GM12878 (cell line): ENCODE data around the gene USP11.

ENCODE experiments used
- ATF7 ChIP-seq: fragments of 450-650 bp; IDR thresholded peaks from 2 replicates; pipeline ENCODE4 v1.6.1; 2016; ENCODE audit warnings: low read depth, mild to moderate bottlenecking
- CBFB ChIP-seq: IDR thresholded peaks from 2 replicates; pipeline ENCODE4 v1.6.1; 2016; ENCODE audit warnings: antibody characterized with exemption, low read depth
- CREB1 ChIP-seq: IDR thresholded peaks from 2 replicates; pipeline ENCODE4 v1.6.1; 2012; ENCODE audit warnings: low read depth, mild to moderate bottlenecking, inconsistent platforms
- EP300 ChIP-seq, 2 experiments: fragments of 150-350 bp in 1 of 2; IDR thresholded peaks; 2 replicates each; pipeline ENCODE4 v1.6.1; 2011 to 2012; ENCODE audit warnings: low read depth in 2 of 2, low read length in 2 of 2, borderline replicate concordance in 1 of 2, improper control_type of control experiment in 1 of 2, inconsistent platforms in 1 of 2; ENCODE audit not compliant: control insufficient read depth in 1 of 2
- FOXM1 ChIP-seq: IDR thresholded peaks from 2 replicates; pipeline ENCODE4 v1.6.1; 2012; ENCODE audit warnings: low read depth, mild to moderate bottlenecking, inconsistent platforms, low read length, moderate library complexity
- NFYB ChIP-seq: IDR thresholded peaks from 2 replicates; pipeline ENCODE4 v1.6.1; 2011; ENCODE audit warnings: low read depth, mild to moderate bottlenecking, low read length, improper control_type of control experiment, moderate library complexity; ENCODE audit not compliant: insufficient read depth
- POLR2A ChIP-seq: IDR thresholded peaks from 2 replicates; pipeline ENCODE4 v1.6.1; 2011; ENCODE audit warnings: low read depth, mild to moderate bottlenecking, low read length
- ZNF217 ChIP-seq: fragments of 450-650 bp; IDR thresholded peaks from 2 replicates; pipeline ENCODE4 v1.6.1; 2017; ENCODE audit warnings: antibody characterized with exemption, mild to moderate bottlenecking
- ZNF274 ChIP-seq: IDR thresholded peaks from one replicate; pipeline ENCODE4 v1.8.0; 2011; ENCODE audit not compliant: insufficient read length, insufficient read depth
- TF ChIP-seq, protein P1 (sequence below), 3 experiments: IDR thresholded peaks in 2 of 3; conservative IDR thresholded peaks in 1 of 3; 2 replicates each; pipeline ENCODE4 v1.5.1; 2011; ENCODE audit warnings: low read depth in 3 of 3, low read length in 3 of 3, mild to moderate bottlenecking in 3 of 3, control low read depth in 2 of 3, moderate library complexity in 2 of 3, inconsistent platforms in 1 of 3, mixed read lengths in 1 of 3; ENCODE audit not compliant: control insufficient read depth in 2 of 3, insufficient read depth in 1 of 3; ENCODE audit errors: extremely low read depth in 1 of 3
- TF ChIP-seq, protein P2 (sequence below): fragments of 450-650 bp; IDR thresholded peaks from 2 replicates; pipeline ENCODE4 v1.6.1; 2017; ENCODE audit warnings: low read depth, mild to moderate bottlenecking, moderate library complexity

DNA sequence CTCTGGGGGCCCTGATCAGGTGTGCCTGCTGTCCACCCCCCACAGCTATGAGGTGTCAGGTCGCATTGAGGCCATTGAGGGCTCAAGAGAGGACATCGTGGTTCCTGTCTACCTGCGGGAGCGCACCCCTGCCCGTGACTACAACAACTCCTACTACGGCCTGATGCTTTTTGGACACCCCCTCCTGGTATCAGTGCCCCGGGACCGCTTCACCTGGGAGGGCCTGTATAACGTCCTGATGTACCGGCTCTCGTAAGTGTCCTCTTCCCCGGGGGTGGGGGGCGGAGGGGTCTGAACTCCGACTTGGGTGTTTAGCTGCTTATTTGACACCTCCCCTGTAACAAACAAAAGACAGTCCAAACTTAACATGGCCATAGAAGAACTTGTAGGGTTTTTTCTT, 10.5 kb downstream of the USP11 start:
- TF ChIP-seq NFYB, result no peak
- TF ChIP-seq ZNF217, result no peak
- no peak for TF ChIP-seq POLR2A
- TF ChIP-seq ZNF274, result no peak
- no peak for TF ChIP-seq ATF7
- no peak for TF ChIP-seq FOXM1
- TF ChIP-seq, protein P1, sequence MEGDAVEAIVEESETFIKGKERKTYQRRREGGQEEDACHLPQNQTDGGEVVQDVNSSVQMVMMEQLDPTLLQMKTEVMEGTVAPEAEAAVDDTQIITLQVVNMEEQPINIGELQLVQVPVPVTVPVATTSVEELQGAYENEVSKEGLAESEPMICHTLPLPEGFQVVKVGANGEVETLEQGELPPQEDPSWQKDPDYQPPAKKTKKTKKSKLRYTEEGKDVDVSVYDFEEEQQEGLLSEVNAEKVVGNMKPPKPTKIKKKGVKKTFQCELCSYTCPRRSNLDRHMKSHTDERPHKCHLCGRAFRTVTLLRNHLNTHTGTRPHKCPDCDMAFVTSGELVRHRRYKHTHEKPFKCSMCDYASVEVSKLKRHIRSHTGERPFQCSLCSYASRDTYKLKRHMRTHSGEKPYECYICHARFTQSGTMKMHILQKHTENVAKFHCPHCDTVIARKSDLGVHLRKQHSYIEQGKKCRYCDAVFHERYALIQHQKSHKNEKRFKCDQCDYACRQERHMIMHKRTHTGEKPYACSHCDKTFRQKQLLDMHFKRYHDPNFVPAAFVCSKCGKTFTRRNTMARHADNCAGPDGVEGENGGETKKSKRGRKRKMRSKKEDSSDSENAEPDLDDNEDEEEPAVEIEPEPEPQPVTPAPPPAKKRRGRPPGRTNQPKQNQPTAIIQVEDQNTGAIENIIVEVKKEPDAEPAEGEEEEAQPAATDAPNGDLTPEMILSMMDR (IDR thresholded peaks at IDR 0.05 in 2 of 3, conservative IDR thresholded peaks at IDR 0.05 in 1 of 3; ENCODE audit: control insufficient read depth in 2 of 3, extremely low read depth in 1 of 3, insufficient read depth in 1 of 3, low read depth in 3 of 3, low read length in 3 of 3), result no peak
- no peak for TF ChIP-seq EP300 (IDR thresholded peaks at IDR 0.05; ENCODE audit: borderline replicate concordance in 1 of 2, control insufficient read depth in 1 of 2, low read depth in 2 of 2, low read length in 2 of 2)
- TF ChIP-seq, protein P2, sequence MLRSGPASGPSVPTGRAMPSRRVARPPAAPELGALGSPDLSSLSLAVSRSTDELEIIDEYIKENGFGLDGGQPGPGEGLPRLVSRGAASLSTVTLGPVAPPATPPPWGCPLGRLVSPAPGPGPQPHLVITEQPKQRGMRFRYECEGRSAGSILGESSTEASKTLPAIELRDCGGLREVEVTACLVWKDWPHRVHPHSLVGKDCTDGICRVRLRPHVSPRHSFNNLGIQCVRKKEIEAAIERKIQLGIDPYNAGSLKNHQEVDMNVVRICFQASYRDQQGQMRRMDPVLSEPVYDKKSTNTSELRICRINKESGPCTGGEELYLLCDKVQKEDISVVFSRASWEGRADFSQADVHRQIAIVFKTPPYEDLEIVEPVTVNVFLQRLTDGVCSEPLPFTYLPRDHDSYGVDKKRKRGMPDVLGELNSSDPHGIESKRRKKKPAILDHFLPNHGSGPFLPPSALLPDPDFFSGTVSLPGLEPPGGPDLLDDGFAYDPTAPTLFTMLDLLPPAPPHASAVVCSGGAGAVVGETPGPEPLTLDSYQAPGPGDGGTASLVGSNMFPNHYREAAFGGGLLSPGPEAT, result no peak
- TF ChIP-seq CBFB, result no peak
- TF ChIP-seq CREB1, result no peak
